Measurements from ENCODE around the gene TMEM37. TPM values are rescaled to one million over a fixed set of nuclear protein-coding genes. Genes with fewer than 3 reads are reported as not detected.

Gene TMEM37
- total RNA-seq, 1 experiment from 2014 or later, result 4.2 TPM

DNA sequence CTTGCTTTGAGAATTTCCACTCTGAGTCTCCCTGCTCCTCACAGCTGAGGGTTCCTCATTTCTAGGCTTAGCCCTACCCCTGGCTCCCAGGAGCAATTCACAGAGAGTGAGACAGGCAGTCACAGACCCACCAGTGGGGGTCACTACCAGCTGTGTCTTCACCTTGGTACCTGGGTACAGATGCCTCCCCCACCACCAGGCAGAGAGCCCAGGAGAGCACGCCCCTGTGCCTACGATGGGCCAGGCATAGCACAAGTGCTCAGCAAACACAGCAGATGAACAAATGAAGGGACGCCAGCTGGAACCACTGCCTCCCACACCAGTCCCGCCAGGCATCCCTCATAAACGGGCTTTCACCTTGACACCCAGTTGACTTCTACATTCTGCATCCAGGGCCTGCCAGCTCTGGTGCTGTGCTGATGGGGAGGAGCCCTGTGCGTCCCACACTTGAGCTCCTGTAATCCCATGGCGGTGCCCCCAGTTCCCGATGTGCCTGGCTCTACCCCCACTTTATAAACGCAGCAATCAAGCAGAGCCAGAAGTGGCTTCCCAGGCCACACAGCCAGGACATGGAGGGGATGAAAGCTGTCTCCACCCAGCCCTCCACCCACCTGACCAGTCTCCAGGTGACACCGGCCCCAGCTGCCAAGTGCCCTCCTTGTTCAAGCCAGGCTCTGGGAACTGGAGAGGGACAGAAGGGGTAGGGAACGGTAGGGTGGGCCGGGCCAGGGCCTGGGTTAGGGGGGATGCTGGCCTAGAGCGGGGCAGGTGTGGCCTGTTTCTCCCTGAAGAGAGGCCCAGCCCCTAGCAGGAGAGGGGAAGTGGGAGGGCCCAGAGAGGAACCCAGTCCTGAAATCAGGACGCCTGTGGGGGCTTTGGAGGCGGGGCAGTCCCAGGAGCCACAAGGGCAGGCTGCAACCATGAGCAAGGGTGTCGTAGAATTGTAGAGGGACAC is 50.1 kb downstream of the TMEM37 start:
- Histone ChIP-seq H3K4me3 (ENCODE audit: insufficient read depth, low read depth, low read length) (no peak overlapping the region), H3K27me3 (ENCODE audit: control insufficient read depth, insufficient read depth, low read length) (no peaks in the 10 kb centered on the region), H3K36me3 (replicated peaks; ENCODE audit: control insufficient read depth, insufficient read depth, low read length) (no peaks in the 10 kb centered on the region)
- peak; percentile 32 for DNase-seq

DNA sequence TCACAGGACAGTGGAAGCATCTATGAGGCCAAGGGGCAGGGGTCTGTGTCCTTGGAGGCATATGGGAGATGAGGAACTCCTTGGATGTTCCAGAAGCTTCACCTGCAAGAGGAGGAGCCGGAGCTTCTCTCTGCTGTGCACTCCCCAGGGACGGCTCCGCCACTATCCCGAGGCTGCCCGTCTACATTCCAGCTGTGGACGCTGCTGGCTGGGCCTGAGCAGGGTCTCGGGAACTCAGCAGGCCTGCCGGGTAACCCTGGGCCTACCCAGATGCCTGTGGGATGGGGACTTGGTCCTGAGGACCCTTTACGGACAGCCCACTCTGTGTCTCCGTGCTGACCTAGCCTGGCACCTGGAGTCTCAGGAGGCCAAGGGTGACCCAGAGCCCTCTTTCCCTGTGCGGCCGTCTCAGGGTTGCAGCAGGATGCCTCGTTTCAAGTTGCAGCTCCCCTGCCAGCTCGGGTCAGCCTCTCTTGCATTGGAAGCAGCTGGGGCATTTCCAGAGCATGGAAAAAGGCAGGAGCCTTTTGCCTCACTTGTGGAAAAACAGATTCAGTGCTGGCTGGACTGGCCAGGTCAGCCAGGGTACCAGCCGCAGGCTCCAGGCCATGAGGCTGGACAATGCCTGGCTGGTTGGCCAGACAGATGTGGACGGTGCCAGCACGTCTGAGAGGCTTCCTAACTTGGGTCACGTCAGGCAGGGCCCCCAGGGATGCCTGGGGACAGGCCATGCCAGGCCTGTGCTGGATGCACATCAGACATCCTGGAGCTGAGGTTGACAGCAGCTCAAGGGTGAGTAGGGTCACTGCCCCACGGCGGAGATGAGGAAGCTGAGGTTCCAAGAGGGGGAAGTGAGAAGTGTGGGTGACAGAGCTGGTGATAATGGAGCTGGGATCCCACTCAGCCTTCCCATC is 51.1 kb downstream of the TMEM37 start:
- no peaks in the 10 kb centered on the region for H3K36me3 ChIP-seq (replicated peaks; ENCODE audit: control insufficient read depth, insufficient read depth, low read length)
- peak; percentile 54 for DNase-seq
- H3K4me3 ChIP-seq (ENCODE audit: insufficient read depth, low read depth, low read length), result no peak overlapping the region
- H3K27me3 ChIP-seq (ENCODE audit: control insufficient read depth, insufficient read depth, low read length), result no peaks in the 10 kb centered on the region

DNA sequence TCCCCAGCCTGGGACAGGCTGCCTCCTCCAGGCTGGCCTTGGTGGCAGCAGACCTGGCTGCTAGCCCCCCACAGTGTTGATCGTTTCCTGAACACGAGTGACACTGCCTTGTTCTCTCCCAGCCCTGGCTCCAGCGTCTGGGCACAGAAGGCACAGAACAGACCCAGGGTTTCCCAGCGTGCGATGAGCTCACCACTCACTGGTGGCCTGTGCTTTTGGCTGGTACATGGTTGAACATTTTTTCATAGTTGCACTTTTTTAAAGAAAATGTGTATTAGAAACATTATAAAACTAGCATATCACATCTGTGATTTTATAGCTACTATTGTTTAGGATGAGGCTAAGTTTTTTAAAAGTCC is 51.7 kb downstream of the TMEM37 start:
- no peaks in the 10 kb centered on the region for H3K27me3 ChIP-seq (ENCODE audit: control insufficient read depth, insufficient read depth, low read length)
- H3K36me3 ChIP-seq (replicated peaks; ENCODE audit: control insufficient read depth, insufficient read depth, low read length), result no peaks in the 10 kb centered on the region
- H3K4me3 ChIP-seq (ENCODE audit: insufficient read depth, low read depth, low read length), result no peak overlapping the region
- no peak for DNase-seq

DNA sequence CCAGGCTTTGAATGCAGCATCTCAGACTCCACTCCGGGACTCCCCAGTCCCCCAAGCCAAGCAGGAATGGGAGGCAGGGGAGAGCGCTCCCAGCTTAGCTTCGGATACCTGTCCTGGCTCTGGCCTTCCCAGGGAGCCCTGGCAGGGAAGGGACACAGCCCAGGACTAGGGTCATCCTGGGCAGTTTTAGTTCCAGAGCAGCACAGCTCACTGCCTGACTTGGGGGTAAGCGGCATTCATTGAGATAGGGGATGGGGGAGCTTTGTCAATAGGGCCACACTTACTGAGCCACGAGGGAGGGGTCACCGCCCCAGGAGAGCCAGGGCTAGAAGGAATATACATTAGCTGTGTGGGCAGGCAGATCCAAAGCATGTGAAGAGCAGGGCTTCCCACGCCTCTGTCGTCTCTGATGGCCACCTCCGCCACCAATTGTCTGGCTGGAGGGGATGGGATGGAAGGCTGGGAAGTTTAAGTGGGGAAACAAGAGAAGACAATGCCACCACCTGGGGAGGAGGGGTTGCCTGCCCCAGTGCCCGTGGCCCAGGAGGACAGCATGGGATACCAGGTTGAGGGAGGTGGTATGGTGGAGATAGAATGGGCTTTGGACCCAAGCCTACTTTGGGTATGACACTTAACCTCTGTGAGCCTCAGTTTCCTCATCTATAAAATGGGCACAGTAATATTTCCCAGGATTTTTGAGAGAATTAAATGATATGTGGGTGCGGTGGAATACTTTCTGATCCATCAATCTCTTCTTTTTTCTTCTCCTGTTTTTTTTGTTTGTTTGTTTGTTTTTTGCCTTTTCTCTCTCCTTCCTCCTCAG is 52.5 kb downstream of the TMEM37 start:
- DNase-seq, result no peak
- H3K27me3 ChIP-seq (ENCODE audit: control insufficient read depth, insufficient read depth, low read length), result no peaks in the 10 kb centered on the region
- no peak overlapping the region for H3K4me3 ChIP-seq (ENCODE audit: insufficient read depth, low read depth, low read length)
- H3K36me3 ChIP-seq (replicated peaks; ENCODE audit: control insufficient read depth, insufficient read depth, low read length), result no peaks in the 10 kb centered on the region

DNA sequence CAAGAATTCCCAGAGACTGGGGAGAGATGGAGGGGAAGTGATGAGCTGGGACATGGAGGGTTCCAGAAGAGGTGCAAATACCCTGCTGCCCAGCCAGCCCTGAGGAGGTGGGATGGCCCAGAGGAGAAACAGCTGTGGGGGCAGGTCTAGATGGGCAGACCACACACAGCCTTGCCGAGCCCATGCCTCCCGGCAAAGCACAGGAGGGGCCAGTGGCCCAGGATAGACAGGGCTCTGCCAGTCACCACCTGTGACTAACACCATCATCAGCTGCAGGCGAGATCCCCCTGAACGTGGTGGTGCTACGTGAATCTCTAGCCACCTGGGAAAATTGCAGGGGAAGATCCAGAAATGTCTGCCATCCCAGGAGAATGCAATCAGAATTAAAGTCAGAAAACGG is 53.2 kb downstream of the TMEM37 start:
- no peaks in the 10 kb centered on the region for H3K27me3 ChIP-seq (ENCODE audit: control insufficient read depth, insufficient read depth, low read length)
- H3K36me3 ChIP-seq (replicated peaks; ENCODE audit: control insufficient read depth, insufficient read depth, low read length), result no peaks in the 10 kb centered on the region
- DNase-seq, result no peak
- no peak overlapping the region for H3K4me3 ChIP-seq (ENCODE audit: insufficient read depth, low read depth, low read length)

DNA sequence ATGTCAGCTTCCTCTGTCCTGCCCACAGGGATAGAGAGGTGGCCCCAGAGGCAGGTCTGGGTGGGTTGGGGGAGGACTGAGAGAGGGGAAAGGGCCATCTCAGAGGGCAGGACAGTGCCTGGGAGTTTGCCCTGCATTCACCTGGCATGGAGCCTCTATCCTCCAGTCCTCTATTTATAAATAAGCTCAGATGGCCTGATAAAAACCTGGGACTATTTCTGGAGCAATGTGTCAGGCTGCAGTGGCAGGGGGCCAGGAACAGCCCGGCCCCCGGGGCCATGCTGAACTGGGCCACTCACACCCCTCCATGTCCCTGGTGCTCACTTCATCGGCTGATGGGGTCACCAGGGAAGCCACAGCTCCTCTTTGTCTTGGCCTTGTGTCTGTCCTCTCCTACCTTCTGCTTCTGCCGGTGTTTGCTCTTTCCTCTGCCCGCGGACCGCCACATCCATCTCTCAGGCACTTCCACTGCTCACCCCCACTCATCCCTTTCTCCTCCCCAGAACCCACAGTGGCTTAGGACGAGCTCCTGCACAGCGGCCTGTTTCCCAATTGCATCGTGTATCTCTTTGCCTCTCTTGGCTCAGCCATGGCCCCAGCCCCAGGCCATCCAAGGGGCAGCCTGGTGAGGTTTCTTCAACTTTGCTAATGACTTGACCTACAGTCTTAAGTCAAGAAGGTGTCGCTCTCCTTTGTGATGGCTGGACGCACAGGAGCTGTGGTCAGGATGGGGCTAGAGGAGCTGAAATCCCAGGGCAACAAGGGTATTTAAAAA is 53.9 kb downstream of the TMEM37 start:
- Histone ChIP-seq H3K27me3 (ENCODE audit: control insufficient read depth, insufficient read depth, low read length) (no peaks in the 10 kb centered on the region), H3K4me3 (ENCODE audit: insufficient read depth, low read depth, low read length) (no peak overlapping the region), H3K36me3 (replicated peaks; ENCODE audit: control insufficient read depth, insufficient read depth, low read length) (no peaks in the 10 kb centered on the region)
- DNase-seq, result no peak

DNA sequence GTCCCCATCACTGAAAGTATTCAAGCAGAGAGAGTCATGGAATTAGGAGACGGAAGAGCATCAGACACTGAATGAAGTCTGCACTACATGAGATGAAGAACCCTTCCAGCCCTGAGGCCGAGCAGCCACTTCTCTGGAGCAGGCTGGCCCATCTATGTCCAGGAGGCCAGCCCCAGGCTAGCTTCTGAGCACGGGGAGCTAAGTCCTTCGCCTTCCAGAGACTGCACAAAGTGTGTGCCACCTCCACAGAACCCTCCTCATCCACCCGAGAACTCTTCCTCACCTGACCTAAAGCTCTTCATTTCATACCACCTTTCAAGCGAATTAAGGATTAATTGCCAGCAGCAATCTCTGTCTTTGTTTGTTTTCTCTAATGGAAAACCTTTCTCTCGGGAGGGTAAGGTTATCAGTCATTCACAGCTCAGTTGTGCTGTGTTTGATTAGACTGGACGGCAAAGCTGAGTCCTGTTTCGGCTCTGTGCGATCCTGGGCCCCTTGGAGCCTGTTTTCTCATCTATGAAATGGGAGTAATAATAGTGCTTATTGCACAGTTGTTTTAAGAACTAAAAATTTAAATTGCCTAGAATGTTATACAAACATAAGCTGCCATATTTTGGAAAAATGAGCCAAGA is 54.7 kb downstream of the TMEM37 start:
- Histone ChIP-seq H3K27me3 (ENCODE audit: control insufficient read depth, insufficient read depth, low read length) (no peaks in the 10 kb centered on the region), H3K36me3 (replicated peaks; ENCODE audit: control insufficient read depth, insufficient read depth, low read length) (no peaks in the 10 kb centered on the region), H3K4me3 (ENCODE audit: insufficient read depth, low read depth, low read length) (no peak overlapping the region)
- DNase-seq, result no peak

DNA sequence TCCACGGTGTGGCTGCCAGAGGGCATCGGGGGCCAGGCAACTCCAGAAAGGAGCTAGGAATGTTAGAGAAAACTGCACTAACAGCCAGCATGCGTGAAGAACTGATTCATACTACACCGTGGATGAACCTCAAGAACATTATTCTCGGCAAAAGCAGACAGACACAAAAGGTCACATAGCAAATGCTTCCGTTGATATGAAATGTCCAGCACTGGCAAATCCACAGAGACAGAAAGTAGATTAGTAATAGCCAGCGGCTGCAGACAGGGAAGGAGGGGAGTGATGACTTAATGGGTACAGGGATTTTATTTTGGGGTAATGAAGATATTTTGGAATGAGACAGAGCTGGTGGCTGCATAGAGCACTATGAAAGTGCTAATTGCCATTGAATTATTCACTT is 55.2 kb downstream of the TMEM37 start:
- DNase-seq, result no peak
- no peaks in the 10 kb centered on the region for H3K36me3 ChIP-seq (replicated peaks; ENCODE audit: control insufficient read depth, insufficient read depth, low read length)
- no peaks in the 10 kb centered on the region for H3K27me3 ChIP-seq (ENCODE audit: control insufficient read depth, insufficient read depth, low read length)
- H3K4me3 ChIP-seq (ENCODE audit: insufficient read depth, low read depth, low read length), result no peak overlapping the region

DNA sequence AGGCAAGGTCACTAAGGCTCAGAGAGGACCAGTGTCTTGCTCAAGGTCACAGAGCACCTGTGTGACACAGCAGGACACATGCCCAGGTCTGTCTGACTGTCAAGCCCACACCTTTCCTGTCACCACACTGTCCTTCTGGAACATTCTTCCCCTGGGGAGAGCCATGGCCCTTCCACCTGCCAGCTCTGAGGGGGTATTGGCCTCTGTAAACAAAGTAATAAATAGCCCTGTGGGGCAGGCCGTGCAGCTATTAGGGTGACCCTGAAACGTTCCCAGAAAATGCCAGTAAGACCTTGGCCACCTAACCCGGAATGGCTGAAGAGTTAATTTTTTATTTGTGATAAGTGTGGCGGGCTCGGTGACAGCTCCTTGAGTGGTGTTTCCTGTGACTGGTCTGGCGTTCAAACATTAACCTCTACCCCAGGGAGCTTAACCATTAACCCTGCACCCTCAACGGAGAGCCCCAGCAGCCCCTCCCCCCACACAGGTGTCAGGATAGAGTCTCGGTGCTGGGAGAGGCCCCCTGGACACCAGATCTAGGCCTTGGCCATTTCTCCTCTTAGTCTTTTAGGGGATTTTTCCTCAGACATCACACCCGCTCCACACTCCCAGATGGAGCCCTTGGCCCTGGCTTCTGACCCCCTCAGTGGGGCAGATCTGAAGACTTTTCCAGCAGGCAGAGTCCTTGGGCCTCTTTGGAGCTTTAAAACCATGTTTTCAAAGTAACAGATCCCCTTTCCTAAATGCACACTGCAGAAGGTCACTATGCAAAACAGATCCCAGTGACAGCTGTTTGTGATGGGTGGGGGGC is 56.0 kb downstream of the TMEM37 start:
- Histone ChIP-seq H3K36me3 (replicated peaks; ENCODE audit: control insufficient read depth, insufficient read depth, low read length) (no peaks in the 10 kb centered on the region), H3K4me3 (ENCODE audit: insufficient read depth, low read depth, low read length) (no peak overlapping the region), H3K27me3 (ENCODE audit: control insufficient read depth, insufficient read depth, low read length) (no peaks in the 10 kb centered on the region)
- DNase-seq, result no peak

Other genes starting within 250 kb of the TMEM37 start
- gene STEAP3, start 208.0 kb upstream of the TMEM37 start, total RNA-seq (2014; rRNA removed; shearing (Covaris generic)), result 14.3 and 16.0 TPM in 2 replicates
- 11.0 and 14.1 TPM in 2 replicates for gene C2orf76, start 65.0 kb upstream of the TMEM37 start, total RNA-seq (2014; rRNA removed; shearing (Covaris generic))
- 94.0 and 97.5 TPM in 2 replicates for gene DBI, start 64.9 kb upstream of the TMEM37 start, total RNA-seq (2014; rRNA removed; shearing (Covaris generic))
- not detected in 2 replicates for gene SCTR, start 92.6 kb downstream of the TMEM37 start, total RNA-seq (2014; rRNA removed; shearing (Covaris generic))
- gene CFAP221, start 112.6 kb downstream of the TMEM37 start, total RNA-seq (2014; rRNA removed; shearing (Covaris generic)), result 0.07 and 0.37 TPM in 2 replicates
- gene TMEM177, start 247.3 kb downstream of the TMEM37 start, total RNA-seq (2014; rRNA removed; shearing (Covaris generic)), result 86.6 and 90.0 TPM in 2 replicates

All from H7 (cell line).